H9 (cell line): ENCODE data around the gene SPECC1L. TPM values are rescaled to one million over a fixed set of nuclear protein-coding genes. Genes with fewer than 3 reads are reported as not detected.

Source experiments
- DNase-seq: peaks from one replicate; pipeline ENCODE4 v3.0.0-alpha.2; 2017
- H2AFZ ChIP-seq: one replicate; pipeline ENCODE4 v1.6.1; 2013; ENCODE audit warnings: mild to moderate bottlenecking, low read length, control low read depth, moderate library complexity
- H2AK5ac ChIP-seq: 2 replicates; pipeline ENCODE4 v1.6.1; 2013; ENCODE audit warnings: low read length, control low read depth, mixed read lengths; ENCODE audit not compliant: insufficient read length
- H2BK120ac ChIP-seq: one replicate; pipeline ENCODE4 v1.6.1; 2013; ENCODE audit warnings: low read depth, mild to moderate bottlenecking, low read length, control low read depth, inconsistent platforms; ENCODE audit not compliant: poor library complexity, severe bottlenecking
- H2BK12ac ChIP-seq: 2 replicates; pipeline ENCODE4 v1.6.1; 2013; ENCODE audit warnings: low read length, control low read depth, mixed read lengths, low read depth; ENCODE audit not compliant: insufficient read length
- H2BK15ac ChIP-seq: 2 replicates; pipeline ENCODE4 v1.6.1; 2013; ENCODE audit warnings: low read depth, low read length, control low read depth
- H2BK20ac ChIP-seq: one replicate; pipeline ENCODE4 v1.6.1; 2013; ENCODE audit warnings: low read depth, mild to moderate bottlenecking, low read length, control low read depth, inconsistent platforms; ENCODE audit not compliant: poor library complexity, severe bottlenecking
- H2BK5ac ChIP-seq: 2 replicates; pipeline ENCODE4 v1.6.1; 2013; ENCODE audit warnings: low read length, control low read depth, mixed read lengths; ENCODE audit not compliant: insufficient read length
- H3K14ac ChIP-seq: 2 replicates; pipeline ENCODE4 v1.6.1; 2013; ENCODE audit warnings: low read length, control low read depth; ENCODE audit not compliant: insufficient read depth
- H3K18ac ChIP-seq: 2 replicates; pipeline ENCODE4 v1.6.1; 2013; ENCODE audit warnings: low read depth, mild to moderate bottlenecking, mixed read lengths, low read length, control low read depth; ENCODE audit not compliant: insufficient read length
- H3K23ac ChIP-seq: 2 replicates; pipeline ENCODE4 v1.6.1; 2013; ENCODE audit warnings: low read length, control low read depth, mixed read lengths, low read depth; ENCODE audit not compliant: insufficient read length
- H3K23me2 ChIP-seq: 2 replicates; pipeline ENCODE4 v1.6.1; 2013; ENCODE audit warnings: low read depth, mild to moderate bottlenecking, mixed read lengths, low read length, control low read depth; ENCODE audit not compliant: insufficient read length, poor library complexity, severe bottlenecking
- H3K27ac ChIP-seq: 2 replicates; pipeline ENCODE4 v1.5.1; 2013; ENCODE audit warnings: low read length, control low read depth, mixed read lengths, low read depth; ENCODE audit not compliant: insufficient read length
- H3K27me3 ChIP-seq: 2 replicates; pipeline ENCODE4 v1.6.1; 2013; ENCODE audit warnings: low read length, control low read depth, inconsistent platforms; ENCODE audit not compliant: insufficient read depth
- H3K4ac ChIP-seq: 2 replicates; pipeline ENCODE4 v1.6.1; 2013; ENCODE audit warnings: low read depth, mild to moderate bottlenecking, control low read depth, inconsistent platforms, low read length, moderate library complexity
- H3K4me1 ChIP-seq: 2 replicates; pipeline ENCODE4 v1.6.1; 2013; ENCODE audit warnings: low read length, control low read depth, inconsistent platforms; ENCODE audit not compliant: insufficient read depth
- H3K4me2 ChIP-seq: 2 replicates; pipeline ENCODE4 v1.6.1; 2013; ENCODE audit warnings: low read length, control low read depth, mixed read lengths; ENCODE audit not compliant: insufficient read length, insufficient read depth
- H3K56ac ChIP-seq: 2 replicates; pipeline ENCODE4 v1.6.1; 2013; ENCODE audit warnings: low read depth, mild to moderate bottlenecking, mixed read lengths, low read length, control low read depth; ENCODE audit not compliant: insufficient read length
- H3K79me1 ChIP-seq: 2 replicates; pipeline ENCODE4 v1.6.1; 2013; ENCODE audit warnings: low read depth, mild to moderate bottlenecking, moderate library complexity, low read length, control low read depth, inconsistent platforms; ENCODE audit not compliant: insufficient read depth, poor library complexity, severe bottlenecking
- H3K79me2 ChIP-seq: 2 replicates; pipeline ENCODE4 v1.6.1; 2013; ENCODE audit warnings: low read length, control low read depth, inconsistent platforms; ENCODE audit not compliant: insufficient read depth
- H3K9ac ChIP-seq: 2 replicates; pipeline ENCODE4 v1.6.1; 2013; ENCODE audit warnings: low read length, control low read depth, mixed read lengths; ENCODE audit not compliant: insufficient read length; ENCODE audit errors: extremely low read depth
- H3K9me3 ChIP-seq: one replicate; pipeline ENCODE4 v1.6.1; 2013; ENCODE audit warnings: low read depth, low read length, inconsistent platforms; ENCODE audit not compliant: control insufficient read depth
- H3T11ph ChIP-seq: one replicate; pipeline ENCODE4 v1.6.1; 2013; ENCODE audit warnings: mild to moderate bottlenecking, low read length, control low read depth, inconsistent platforms
- H4K20me1 ChIP-seq: one replicate; pipeline ENCODE4 v1.6.1; 2013; ENCODE audit not compliant: control insufficient read depth, insufficient read length, insufficient read depth
- H4K5ac ChIP-seq: 2 replicates; pipeline ENCODE4 v1.6.1; 2013; ENCODE audit warnings: low read depth, mild to moderate bottlenecking, mixed read lengths, low read length, control low read depth; ENCODE audit not compliant: insufficient read length
- H4K8ac ChIP-seq: replicated peaks from 2 replicates; pipeline ENCODE4 v1.6.1; 2013; ENCODE audit warnings: low read length, control low read depth, mixed read lengths, low read depth; ENCODE audit not compliant: insufficient read length
- H4K91ac ChIP-seq: 2 replicates; pipeline ENCODE4 v1.6.1; 2013; ENCODE audit warnings: low read depth, mild to moderate bottlenecking, moderate library complexity, mixed read lengths, low read length, control low read depth; ENCODE audit not compliant: insufficient read length
- H3K27ac Mint-ChIP-seq, 3 experiments: 2 replicates in 2 of 3; 3 replicates in 1 of 3; pipeline ENCODE4 v1.8.0; 2020 to 2021; ENCODE audit warnings: mixed read lengths in 3 of 3, mild to moderate bottlenecking in 1 of 3, moderate library complexity in 1 of 3
- H3K27me3 Mint-ChIP-seq: 2 replicates; pipeline ENCODE4 v1.8.0; 2021; ENCODE audit warnings: low read depth, mild to moderate bottlenecking, moderate library complexity, mixed read lengths
- H3K36me3 Mint-ChIP-seq, 3 experiments: 2 replicates in 2 of 3; 3 replicates in 1 of 3; pipeline ENCODE4 v1.8.0; 2020 to 2021; ENCODE audit warnings: low read depth in 3 of 3, mixed read lengths in 3 of 3; ENCODE audit not compliant: insufficient read depth in 1 of 3
- H3K4me1 Mint-ChIP-seq, 2 experiments: 2 replicates each; pipeline ENCODE4 v1.8.0; 2020; ENCODE audit warnings: mixed read lengths in 2 of 2
- H3K4me3 Mint-ChIP-seq, 2 experiments: 2 replicates in 1 of 2; 3 replicates in 1 of 2; pipeline ENCODE4 v1.8.0; 2020 to 2021; ENCODE audit warnings: mild to moderate bottlenecking in 2 of 2, mixed read lengths in 2 of 2, moderate library complexity in 1 of 2
- H3K9me3 Mint-ChIP-seq, 2 experiments: 2 replicates in 1 of 2; 3 replicates in 1 of 2; pipeline ENCODE4 v1.8.0; 2020; ENCODE audit warnings: mild to moderate bottlenecking in 2 of 2, mixed read lengths in 2 of 2, moderate library complexity in 1 of 2
- WGBS: extraction: QIAGEN DNeasy Blood & Tissue Kit; methylation state at CpG from one replicate; pipeline ENCODE4 v1.1.7; 2013; ENCODE audit warnings: missing lambda C conversion rate, low lambda C conversion rate, mixed read lengths; ENCODE audit not compliant: insufficient read length; ENCODE audit errors: extremely low coverage; 5-methylcytosine and 5-hydroxymethylcytosine counted together
- total RNA-seq: library from RNA; stranded (reverse); gene quantifications from 2 replicates; pipeline ENCODE4 v1.2.1, GENCODE V29; 2021
- TF ChIP-seq, protein P1 (sequence below): fragments of 200-600 bp; sonication (generic); conservative IDR thresholded peaks from 3 replicates; pipeline ENCODE4 v1.8.0; 2021; ENCODE audit warnings: antibody characterized with exemption, mild to moderate bottlenecking

SPECC1L gene
- total RNA-seq, 1 experiment from 2014 or later = 57.1 TPM

DNA sequence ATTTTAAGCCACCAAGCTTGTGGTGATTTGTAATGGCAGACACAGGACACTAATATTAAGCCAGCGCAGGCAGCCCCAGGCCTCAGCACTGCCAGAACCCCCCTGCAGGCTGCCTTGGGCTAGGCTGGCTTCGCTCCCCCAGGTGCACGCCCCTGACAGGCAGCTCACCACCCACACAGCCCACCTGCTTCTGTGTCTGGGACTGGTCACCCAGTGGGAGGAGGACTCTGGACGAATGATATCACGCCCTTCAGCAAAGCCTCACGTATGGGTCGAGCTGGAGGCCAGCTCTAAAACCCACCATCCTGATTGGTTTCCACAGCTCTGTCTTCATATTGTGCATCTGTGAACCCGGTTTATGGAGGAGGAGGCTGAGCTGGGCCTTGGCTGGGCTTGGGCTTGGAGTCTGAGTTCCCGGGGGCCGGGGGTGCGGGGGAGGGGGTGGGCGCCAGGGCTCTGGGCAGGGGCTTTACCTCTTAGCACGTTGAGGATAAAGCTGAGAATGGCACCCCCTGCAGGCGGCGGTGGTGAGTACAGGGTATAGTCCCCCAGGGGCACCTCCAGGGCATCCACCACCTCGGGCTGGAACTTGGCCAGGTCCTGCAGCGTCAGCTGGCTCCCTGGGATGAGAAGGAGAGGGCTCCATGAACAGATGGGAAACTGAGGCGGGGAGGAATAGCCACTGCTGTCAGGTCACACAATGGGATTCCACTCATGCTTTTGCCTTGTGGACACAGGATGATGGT lies 39.5 kb upstream of the SPECC1L start:
- peak; percentile 88 for DNase-seq
- Histone ChIP-seq H4K20me1 (no peaks in the 10 kb centered on the region), H2AK5ac (no peak overlapping the region), H3K23me2 (no peaks in the 10 kb centered on the region), H2BK20ac (no peak overlapping the region), H3K9me3 (no peaks in the 10 kb centered on the region), H4K8ac (no peak overlapping the region), H2BK5ac (no peak overlapping the region), H3K4me1 (no peaks in the 10 kb centered on the region), H3K27ac (no peak overlapping the region), H3K79me2 (no peaks in the 10 kb centered on the region), H3K9ac (no peak overlapping the region), H2BK120ac (no peak overlapping the region), H3T11ph (no peak overlapping the region), H3K56ac (no peak overlapping the region), H3K4ac (no peak overlapping the region), H3K23ac (no peak overlapping the region), H4K91ac (no peak overlapping the region), H3K14ac (peak overlapping the region; percentile 17; the same call in 1 of the 2 replicates), H4K5ac (no peak overlapping the region), H3K79me1 (no peaks in the 10 kb centered on the region), H2BK12ac (no peak overlapping the region), H3K18ac (peak overlapping the region; percentile 18), H2BK15ac (no peak overlapping the region), H2AFZ (no peak overlapping the region), H3K27me3 (no peaks in the 10 kb centered on the region), H3K4me2 (no peak overlapping the region)
- Mint-ChIP-seq H3K27ac (peak overlapping the region in 1 of 3 experiments; percentile 44; a peak in 2 of 7 replicates), H3K4me3 (no peak overlapping the region), H3K4me1 (peaks cover 6 to 7% of the 10 kb centered on the region in 2 experiments), H3K36me3 (peaks cover 2 to 4% (median 2%) of the 10 kb centered on the region in 3 experiments; a peak in 5 of 7 replicates), H3K9me3 (peaks cover 2 to 6% of the 10 kb centered on the region in 2 experiments; a peak in 4 of 5 replicates), H3K27me3 (no peaks in the 10 kb centered on the region; the same call in 1 of the 2 replicates)
- TF ChIP-seq, protein P1, sequence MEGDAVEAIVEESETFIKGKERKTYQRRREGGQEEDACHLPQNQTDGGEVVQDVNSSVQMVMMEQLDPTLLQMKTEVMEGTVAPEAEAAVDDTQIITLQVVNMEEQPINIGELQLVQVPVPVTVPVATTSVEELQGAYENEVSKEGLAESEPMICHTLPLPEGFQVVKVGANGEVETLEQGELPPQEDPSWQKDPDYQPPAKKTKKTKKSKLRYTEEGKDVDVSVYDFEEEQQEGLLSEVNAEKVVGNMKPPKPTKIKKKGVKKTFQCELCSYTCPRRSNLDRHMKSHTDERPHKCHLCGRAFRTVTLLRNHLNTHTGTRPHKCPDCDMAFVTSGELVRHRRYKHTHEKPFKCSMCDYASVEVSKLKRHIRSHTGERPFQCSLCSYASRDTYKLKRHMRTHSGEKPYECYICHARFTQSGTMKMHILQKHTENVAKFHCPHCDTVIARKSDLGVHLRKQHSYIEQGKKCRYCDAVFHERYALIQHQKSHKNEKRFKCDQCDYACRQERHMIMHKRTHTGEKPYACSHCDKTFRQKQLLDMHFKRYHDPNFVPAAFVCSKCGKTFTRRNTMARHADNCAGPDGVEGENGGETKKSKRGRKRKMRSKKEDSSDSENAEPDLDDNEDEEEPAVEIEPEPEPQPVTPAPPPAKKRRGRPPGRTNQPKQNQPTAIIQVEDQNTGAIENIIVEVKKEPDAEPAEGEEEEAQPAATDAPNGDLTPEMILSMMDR = peak; percentile 83
- WGBS = no CpG with 5 or more reads among the region's 18 CpGs
